ENCODE data around the gene PHYH. TPM values are rescaled to one million over a fixed set of nuclear protein-coding genes. Genes with fewer than 3 reads are reported as not detected.

Gene PHYH
- total RNA-seq, 2 donors from 2014 or later: 44.6 to 89.1 TPM

DNA sequence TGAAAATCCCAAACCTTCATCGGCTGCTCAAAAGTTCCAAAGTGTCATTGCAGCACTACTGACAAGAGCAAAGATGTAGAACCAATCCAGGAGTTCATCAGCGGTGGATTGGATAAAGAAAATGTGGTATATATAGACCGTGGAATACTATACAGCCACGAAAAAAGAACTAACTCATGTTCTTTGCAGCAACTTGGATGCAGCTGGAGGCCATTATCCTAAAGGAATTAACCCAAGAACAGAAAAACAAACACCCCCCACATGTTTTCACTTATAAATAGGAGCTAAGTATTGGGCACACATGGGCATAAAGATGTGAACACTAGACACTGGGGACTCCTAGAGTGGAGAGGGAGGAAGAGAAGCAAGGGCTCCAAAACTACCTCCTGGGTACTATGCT is 31.6 kb downstream of the PHYH start:
- H3K27ac ChIP-seq: no peak overlapping the region
- H3K4me1 ChIP-seq: peaks cover 0 to 14% of the 10 kb centered on the region in 2 donors
- no peak for DNase-seq (ENCODE audit: low spot score)
- no peaks in the 10 kb centered on the region for H3K36me3 ChIP-seq
- TF ChIP-seq, protein P1, sequence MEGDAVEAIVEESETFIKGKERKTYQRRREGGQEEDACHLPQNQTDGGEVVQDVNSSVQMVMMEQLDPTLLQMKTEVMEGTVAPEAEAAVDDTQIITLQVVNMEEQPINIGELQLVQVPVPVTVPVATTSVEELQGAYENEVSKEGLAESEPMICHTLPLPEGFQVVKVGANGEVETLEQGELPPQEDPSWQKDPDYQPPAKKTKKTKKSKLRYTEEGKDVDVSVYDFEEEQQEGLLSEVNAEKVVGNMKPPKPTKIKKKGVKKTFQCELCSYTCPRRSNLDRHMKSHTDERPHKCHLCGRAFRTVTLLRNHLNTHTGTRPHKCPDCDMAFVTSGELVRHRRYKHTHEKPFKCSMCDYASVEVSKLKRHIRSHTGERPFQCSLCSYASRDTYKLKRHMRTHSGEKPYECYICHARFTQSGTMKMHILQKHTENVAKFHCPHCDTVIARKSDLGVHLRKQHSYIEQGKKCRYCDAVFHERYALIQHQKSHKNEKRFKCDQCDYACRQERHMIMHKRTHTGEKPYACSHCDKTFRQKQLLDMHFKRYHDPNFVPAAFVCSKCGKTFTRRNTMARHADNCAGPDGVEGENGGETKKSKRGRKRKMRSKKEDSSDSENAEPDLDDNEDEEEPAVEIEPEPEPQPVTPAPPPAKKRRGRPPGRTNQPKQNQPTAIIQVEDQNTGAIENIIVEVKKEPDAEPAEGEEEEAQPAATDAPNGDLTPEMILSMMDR (IDR thresholded peaks at IDR 0.05): no peak
- no peaks in the 10 kb centered on the region for H3K9me3 ChIP-seq
- no peak overlapping the region for H3K4me3 ChIP-seq
- H3K27me3 ChIP-seq: no peaks in the 10 kb centered on the region

DNA sequence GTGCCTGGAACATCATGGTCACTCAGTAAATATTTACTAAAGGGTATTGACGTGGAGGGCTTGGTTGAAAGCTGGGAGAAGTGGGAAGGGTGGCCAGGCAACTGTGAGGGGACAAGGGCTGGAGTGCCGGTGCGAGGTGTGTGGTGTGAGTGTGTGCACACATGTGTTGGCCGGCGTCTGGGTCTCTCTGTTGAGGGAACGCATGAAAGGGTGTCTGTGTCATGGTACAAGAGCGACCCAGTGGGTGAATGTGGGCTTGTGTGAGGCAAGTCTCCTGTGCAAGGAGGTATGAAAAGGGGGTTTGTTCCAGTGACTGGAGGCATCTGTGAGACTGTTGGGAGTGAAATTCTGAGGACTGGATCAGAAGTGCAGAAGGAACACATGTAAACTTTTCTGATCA is 36.3 kb downstream of the PHYH start:
- Histone ChIP-seq H3K36me3 (no peaks in the 10 kb centered on the region), H3K4me3 (no peak overlapping the region), H3K27me3 (no peaks in the 10 kb centered on the region), H3K4me1 (no peaks in the 10 kb centered on the region), H3K9me3 (no peaks in the 10 kb centered on the region), H3K27ac (no peak overlapping the region)
- TF ChIP-seq, protein P1 (IDR thresholded peaks at IDR 0.05): no peak
- DNase-seq (ENCODE audit: low spot score): no peak

DNA sequence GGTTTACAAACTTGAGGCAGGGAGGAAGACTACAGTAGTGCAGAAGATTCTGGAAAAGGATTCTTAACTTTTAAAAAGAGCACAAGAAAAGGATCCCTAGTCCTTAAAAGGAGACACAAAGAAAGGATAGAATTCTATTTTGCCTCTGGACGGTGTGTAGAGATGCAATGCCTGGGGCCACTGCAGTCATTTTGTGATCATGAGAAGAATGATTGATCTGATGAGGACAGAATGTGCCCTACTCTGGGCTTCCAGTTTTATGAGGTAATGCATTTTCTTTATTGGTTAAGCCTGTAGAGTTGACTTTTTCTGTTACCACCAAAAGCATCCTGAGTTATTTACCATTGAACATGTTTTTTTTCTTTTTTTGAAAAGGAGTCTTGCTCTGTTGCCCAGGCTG is 37.4 kb downstream of the PHYH start:
- Histone ChIP-seq H3K9me3 (no peaks in the 10 kb centered on the region), H3K4me1 (no peaks in the 10 kb centered on the region), H3K27me3 (no peaks in the 10 kb centered on the region), H3K36me3 (no peaks in the 10 kb centered on the region), H3K4me3 (no peak overlapping the region), H3K27ac (no peak overlapping the region)
- TF ChIP-seq, protein P1 (IDR thresholded peaks at IDR 0.05): no peak
- no peak for DNase-seq (ENCODE audit: low spot score)

DNA sequence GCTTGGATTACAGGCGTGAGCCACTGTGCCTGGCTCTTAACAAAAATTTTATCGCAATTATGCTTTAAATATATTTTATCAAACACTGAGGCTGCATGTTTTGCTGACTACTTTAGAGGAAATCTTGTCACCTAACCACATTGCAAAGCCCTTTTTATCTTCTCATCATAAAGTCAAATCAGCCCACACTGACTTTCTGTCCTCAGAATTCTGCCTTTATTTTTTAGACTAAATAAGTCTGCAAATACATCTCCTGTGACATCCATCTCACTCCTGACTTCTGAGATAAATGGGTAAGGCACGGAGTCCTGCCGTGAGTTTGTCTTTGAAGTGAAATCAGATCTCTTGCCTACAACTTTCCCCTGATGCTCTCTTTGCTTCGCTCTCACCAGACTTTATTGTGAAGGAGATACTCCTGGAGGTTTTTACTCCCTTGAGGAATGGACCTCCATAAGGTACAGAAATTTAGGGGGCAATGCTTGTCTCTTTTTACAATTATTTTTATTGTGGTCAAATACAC is 42.2 kb downstream of the PHYH start:
- H3K27me3 ChIP-seq: no peaks in the 10 kb centered on the region
- H3K4me3 ChIP-seq: no peak overlapping the region
- no peaks in the 10 kb centered on the region for H3K9me3 ChIP-seq
- no peaks in the 10 kb centered on the region for H3K4me1 ChIP-seq
- no peak for DNase-seq (ENCODE audit: low spot score)
- H3K27ac ChIP-seq: no peak overlapping the region
- TF ChIP-seq, protein P1 (IDR thresholded peaks at IDR 0.05): no peak
- H3K36me3 ChIP-seq: no peaks in the 10 kb centered on the region

DNA sequence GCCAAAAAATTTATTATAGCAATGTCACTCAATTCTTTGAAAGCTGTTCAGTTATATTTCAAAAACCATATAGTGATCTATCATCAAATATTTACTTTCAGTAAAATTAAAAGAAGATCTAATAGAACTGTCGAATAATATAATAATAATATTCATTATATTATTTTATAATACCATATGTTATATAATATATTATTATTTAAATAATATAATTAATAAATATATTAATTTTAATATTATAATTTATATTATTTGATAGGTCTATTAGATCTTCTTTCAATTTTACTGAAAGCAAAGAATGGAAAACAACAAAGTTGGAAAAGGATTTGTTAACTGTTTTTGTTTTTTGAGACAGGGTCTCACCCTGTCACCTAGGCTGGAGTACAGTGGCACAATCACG is 43.2 kb downstream of the PHYH start:
- no peaks in the 10 kb centered on the region for H3K36me3 ChIP-seq
- DNase-seq (ENCODE audit: low spot score): no peak
- H3K27me3 ChIP-seq: no peaks in the 10 kb centered on the region
- no peaks in the 10 kb centered on the region for H3K9me3 ChIP-seq
- no peaks in the 10 kb centered on the region for H3K4me1 ChIP-seq
- no peak overlapping the region for H3K27ac ChIP-seq
- H3K4me3 ChIP-seq: no peak overlapping the region
- TF ChIP-seq, protein P1 (IDR thresholded peaks at IDR 0.05): no peak

DNA sequence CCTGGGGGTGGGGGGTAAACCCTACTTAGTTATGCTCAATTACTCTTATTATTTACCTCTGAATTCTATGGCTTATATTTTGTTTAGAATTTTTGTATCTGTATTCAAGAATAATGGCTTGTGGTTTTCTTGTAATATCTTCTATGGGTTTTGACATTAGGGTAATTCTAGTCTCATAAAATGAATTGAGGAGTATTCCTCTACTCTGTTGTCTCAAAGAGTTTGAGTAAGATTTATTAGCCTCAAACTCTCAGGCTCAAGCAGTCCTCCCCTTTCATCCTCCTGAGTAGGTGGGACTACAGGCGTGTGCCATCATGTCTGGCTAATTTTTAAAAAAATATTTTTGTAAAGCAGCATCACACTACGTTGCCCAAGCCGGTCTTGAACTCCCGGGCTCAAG is 46.1 kb downstream of the PHYH start:
- no peaks in the 10 kb centered on the region for H3K4me1 ChIP-seq
- no peak for DNase-seq (ENCODE audit: low spot score)
- TF ChIP-seq, protein P1 (IDR thresholded peaks at IDR 0.05): no peak
- H3K36me3 ChIP-seq: no peaks in the 10 kb centered on the region
- H3K27ac ChIP-seq: no peak overlapping the region
- H3K4me3 ChIP-seq: no peak overlapping the region
- H3K27me3 ChIP-seq: no peaks in the 10 kb centered on the region
- H3K9me3 ChIP-seq: no peaks in the 10 kb centered on the region
